ENCODE data around the gene FBXO15. TPM values are rescaled to one million over a fixed set of nuclear protein-coding genes. Genes with fewer than 3 reads are reported as not detected.

FBXO15 gene
- total and polyA plus RNA-seq, 2 of the 8 experiments (the other 6 are each of a cell fraction or from before 2014, with no cell fraction given), result 0.84 to 0.85 TPM

DNA sequence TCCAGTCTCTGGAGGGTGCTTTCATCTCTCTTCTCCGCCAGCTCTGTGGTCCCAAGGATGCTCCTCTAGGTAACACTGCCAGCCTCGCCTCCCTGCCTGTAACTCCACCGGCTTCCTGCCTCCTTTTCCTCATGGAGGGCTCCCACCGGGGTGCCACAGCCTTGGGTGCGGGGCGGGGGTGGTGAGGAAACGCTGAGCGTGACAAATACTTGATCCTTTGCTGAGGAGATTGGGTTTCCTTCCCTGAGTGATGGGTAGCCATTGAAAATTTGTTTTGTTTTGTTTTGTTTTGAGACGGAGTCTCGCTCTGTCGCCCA is 25.8 kb upstream of the FBXO15 start:
- H3K14ac ChIP-seq (ENCODE audit: insufficient read length), result no peak overlapping the region
- no peak overlapping the region for H4K8ac ChIP-seq (ENCODE audit: extremely low read depth, insufficient read depth, low read length)
- H4K20me1 ChIP-seq (replicated peaks in 1 of 2; ENCODE audit: control insufficient read depth in 1 of 2, insufficient read depth in 2 of 2, low read length in 2 of 2), result no peaks in the 10 kb centered on the region
- H3K56ac ChIP-seq (replicated peaks; ENCODE audit: insufficient read length, low read depth, low read length), result no peak overlapping the region
- H3K23me2 ChIP-seq (ENCODE audit: low read depth, low read length), result no peaks in the 10 kb centered on the region
- H3K23ac ChIP-seq (ENCODE audit: insufficient read length), result no peak overlapping the region
- WGBS, 2 experiments (ENCODE audit: extremely low coverage in 1 of 2, insufficient coverage in 1 of 2, insufficient read length in 1 of 2, insufficient replicate concordance in 2 of 2, low coverage in 1 of 2, low lambda C conversion rate in 2 of 2, missing lambda C conversion rate in 1 of 2), result 81% methylated on average over 8 of the region's 11 CpGs; no CpG with 5 or more reads in 1 of the 2 experiments
- H3K9me3 ChIP-seq (ENCODE audit: insufficient read depth in 2 of 2, low read depth in 1 of 2, low read length in 1 of 2), result no peaks in the 10 kb centered on the region
- CTCF ChIA-PET (ENCODE audit: partially characterized antibody), result interaction anchor here (1.3 kb wide), 1 partner anchor 169 kb away, joined by 5 read pairs; no protein-coding TSS in a partner anchor
- H3K4me3 ChIP-seq (ENCODE audit: extremely low read depth in 1 of 4, insufficient read depth in 2 of 4, low read depth in 3 of 4, low read length in 4 of 4), result no peak overlapping the region
- no peak overlapping the region for H2BK15ac ChIP-seq (ENCODE audit: low read length)
- no peak overlapping the region for H3K4ac ChIP-seq (replicated peaks; ENCODE audit: insufficient read length, low read depth, low read length)
- H2BK12ac ChIP-seq (ENCODE audit: low read depth, low read length), result no peak overlapping the region
- H3K4me1 ChIP-seq (replicated peaks in 1 of 4; ENCODE audit: control insufficient read depth in 3 of 4, insufficient read depth in 4 of 4, low read length in 3 of 4), result no peaks in the 10 kb centered on the region
- H2BK20ac ChIP-seq (ENCODE audit: low read length), result no peak overlapping the region
- H3K9ac ChIP-seq (replicated peaks in 1 of 4; ENCODE audit: extremely low read depth in 1 of 4, low read depth in 3 of 4, low read length in 3 of 4), result no peak overlapping the region
- no peaks in the 10 kb centered on the region for H3K79me1 ChIP-seq (ENCODE audit: low read depth, low read length)
- DNase-seq (ENCODE audit: low read depth in 1 of 2, low spot score in 2 of 2) (no peak), FAIRE-seq (no peak)
- POLR2A ChIA-PET (ENCODE audit: partially characterized antibody), result no interaction called here
- no peak overlapping the region for H3K27ac ChIP-seq (ENCODE audit: low read depth, low read length)
- no peak overlapping the region for H3K18ac ChIP-seq (ENCODE audit: extremely low read depth, low read length)
- H4K91ac ChIP-seq (replicated peaks; ENCODE audit: insufficient read length, low read length), result no peak overlapping the region
- no peaks in the 10 kb centered on the region for H3K27me3 ChIP-seq (replicated peaks in 1 of 4; ENCODE audit: control insufficient read depth in 3 of 4, extremely low read depth in 1 of 4, insufficient read depth in 3 of 4, low read length in 3 of 4)
- H2BK120ac ChIP-seq (replicated peaks; ENCODE audit: low read depth, low read length), result no peak overlapping the region
- no peak overlapping the region for H3K4me2 ChIP-seq (ENCODE audit: insufficient read depth in 1 of 2, low read depth in 2 of 2, low read length in 2 of 2)
- no peaks in the 10 kb centered on the region for H3K79me2 ChIP-seq (ENCODE audit: control insufficient read depth in 1 of 2, insufficient read depth in 2 of 2, low read length in 2 of 2)
- no peak overlapping the region for H4K5ac ChIP-seq (ENCODE audit: insufficient read length, low read depth, low read length)
- no peak overlapping the region for H2BK5ac ChIP-seq (ENCODE audit: low read depth, low read length)
- H2AK5ac ChIP-seq (ENCODE audit: low read depth, low read length), result no peak overlapping the region
- TF ChIP-seq SP1 (IDR thresholded peaks at IDR 0.05; ENCODE audit: low read depth, low read length), result no peak
- TF ChIP-seq TAF1 (IDR thresholded peaks at IDR 0.05; ENCODE audit: low read depth, low read length), result no peak
- TF ChIP-seq BACH1 (IDR thresholded peaks at IDR 0.05; ENCODE audit: low read length), result no peak
- no peak for TF ChIP-seq TEAD4 (IDR thresholded peaks at IDR 0.05; ENCODE audit: low read depth, low read length)
- no peak for TF ChIP-seq SUZ12 (IDR thresholded peaks at IDR 0.05; ENCODE audit: low read length)
- TF ChIP-seq SIX5 (IDR thresholded peaks at IDR 0.05; ENCODE audit: low read depth, low read length), result no peak
- no peak for TF ChIP-seq CEBPB (IDR thresholded peaks at IDR 0.05; ENCODE audit: low read depth, low read length)
- no peak for TF ChIP-seq CHD2 (IDR thresholded peaks at IDR 0.05; ENCODE audit: low read length)
- TF ChIP-seq E2F6 (IDR thresholded peaks at IDR 0.05), result no peak
- TF ChIP-seq USF2 (IDR thresholded peaks at IDR 0.05; ENCODE audit: low read length), result no peak
- no peak for TF ChIP-seq YY1 (IDR thresholded peaks at IDR 0.05; ENCODE audit: low read depth, low read length)
- no peak for TF ChIP-seq SP2 (IDR thresholded peaks at IDR 0.05; ENCODE audit: low read length)
- no peak for TF ChIP-seq RNF2 (IDR thresholded peaks at IDR 0.05; ENCODE audit: borderline replicate concordance, low read depth, low read length, missing control alignments, poor library complexity, severe bottlenecking)
- H2AFZ ChIP-seq (ENCODE audit: low read length), result no peak overlapping the region
- no peaks in the 10 kb centered on the region for H3K36me3 ChIP-seq (ENCODE audit: control insufficient read depth in 2 of 4, insufficient read depth in 4 of 4, low read length in 3 of 4)
